Measurements from ENCODE around the gene PYGO1.
"Not testable (repeated sequence)": the region's sequence is repeated elsewhere in the genome, so short reads cannot be mapped to it uniquely, and the experiment has no call there.

PYGO1 gene

GRCh38 chr15:55588070-55588814, at the start of gene PYGO1:
Gene PYGO1 (minus strand): TSS chr15:55588345. CDS start chr15:55587883, 462 bp downstream.
- peak; percentile 51 to 72 for DNase-seq

GRCh38 chr15:55637086-55637485, 48.9 kb upstream of the PYGO1 start:
- no peak for DNase-seq

DNA sequence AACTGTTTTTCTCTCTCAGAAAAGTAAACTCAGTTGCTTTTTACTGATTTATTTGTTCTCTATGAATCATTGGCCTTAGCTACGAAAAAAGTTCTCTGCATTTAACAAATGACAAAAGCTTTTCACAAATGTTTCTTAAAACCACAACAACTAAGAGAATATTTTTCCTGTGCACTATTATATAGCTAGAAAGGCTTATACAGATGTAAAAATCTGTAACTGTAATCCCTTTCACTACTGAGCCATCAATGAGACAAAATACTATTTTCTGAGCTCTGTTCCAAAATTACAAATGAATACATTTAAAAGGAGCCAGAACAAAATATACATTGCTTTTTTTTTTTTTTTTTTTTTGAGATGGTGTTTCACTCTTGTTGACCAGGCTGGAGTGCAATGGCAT, 45.6 kb upstream of the PYGO1 start:
- no peak for DNase-seq

- no peak for DNase-seq
Measured at GRCh38 chr15:55632434-55632833, 44.3 kb upstream of the PYGO1 start.

GRCh38 chr15:55630858-55631257, 42.7 kb upstream of the PYGO1 start:
- no peak for DNase-seq

- no peak for DNase-seq
Measured at GRCh38 chr15:55628369-55628730, 40.2 kb upstream of the PYGO1 start.

DNA sequence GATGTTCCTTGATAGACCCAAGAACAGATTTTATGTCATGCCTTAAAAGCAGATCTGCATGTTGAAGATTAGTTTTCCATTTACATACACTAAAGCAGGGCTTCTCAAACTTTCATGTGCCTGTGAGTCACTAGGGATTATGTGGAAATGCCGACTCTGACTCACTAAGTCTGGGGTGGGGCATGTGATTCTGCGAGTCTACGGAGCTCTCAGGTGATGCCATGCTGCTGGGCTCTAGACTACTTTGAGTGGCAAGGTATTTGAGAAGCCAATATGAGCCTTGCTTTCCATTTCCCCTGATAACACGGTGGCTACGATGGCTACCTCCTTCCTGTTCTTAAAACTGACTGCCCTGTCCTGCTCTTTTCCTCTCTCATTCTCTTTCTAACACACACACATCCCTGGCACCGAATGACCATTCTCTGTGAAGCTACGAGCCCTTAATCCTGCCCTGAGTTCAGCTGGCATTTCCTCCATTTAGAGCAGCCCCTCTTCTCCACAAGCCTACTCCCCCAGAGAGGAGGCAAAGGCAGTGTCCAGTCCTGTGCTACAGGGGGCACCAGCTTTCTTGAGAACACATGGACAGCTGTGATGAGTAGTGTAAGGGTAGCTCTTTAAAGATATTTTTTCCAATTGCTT, 39.7 kb upstream of the PYGO1 start:
- DNase-seq, result no peak

- DNase-seq, result no peak
Measured at GRCh38 chr15:55619783-55620182, 31.6 kb upstream of the PYGO1 start.

DNA sequence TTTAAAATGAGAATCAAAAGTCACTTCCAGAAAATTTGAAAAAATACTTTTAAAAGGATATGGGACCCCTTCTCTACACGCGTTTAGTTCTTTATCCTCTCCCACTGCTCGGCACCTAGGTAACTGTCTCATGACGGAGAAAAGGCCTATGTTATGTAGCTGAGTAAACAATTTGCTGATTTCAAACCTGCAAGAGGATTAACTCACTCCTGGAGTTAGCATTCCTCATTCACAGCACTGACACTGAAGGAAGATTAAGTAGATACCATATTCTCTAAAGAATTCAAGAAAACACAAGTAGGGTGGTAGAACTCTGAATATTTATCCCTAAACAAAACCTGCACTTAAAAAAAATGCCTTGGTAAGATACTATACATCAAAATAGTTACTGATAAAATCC, 30.2 kb upstream of the PYGO1 start:
- no peak for DNase-seq

DNA sequence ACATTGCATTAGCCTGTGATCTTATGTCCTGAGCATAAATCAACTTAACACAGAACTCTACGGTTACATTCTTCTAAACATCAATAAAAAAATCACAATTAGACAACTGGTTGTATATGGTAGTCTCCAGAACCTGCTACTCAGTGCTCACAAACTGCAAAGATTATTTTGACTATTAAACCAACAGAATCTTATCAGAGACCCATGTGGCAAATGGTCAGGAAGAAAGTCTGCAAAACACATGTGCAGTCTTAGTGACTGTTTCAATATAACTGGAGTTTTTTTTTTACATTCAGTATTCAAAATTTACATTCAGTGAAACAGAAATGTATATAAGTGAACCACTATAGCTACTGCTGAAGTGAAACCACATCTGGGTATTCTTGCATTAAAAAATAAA, 27.3 kb upstream of the PYGO1 start:
- DNase-seq, result no peak

GRCh38 chr15:55613727-55614126, 25.6 kb upstream of the PYGO1 start:
- DNase-seq, result peak; percentile 63 to 77

- DNase-seq, result no peak
Measured at GRCh38 chr15:55606214-55606613, 18.1 kb upstream of the PYGO1 start.

- no peak for DNase-seq
Measured at GRCh38 chr15:55601374-55601773, 13.2 kb upstream of the PYGO1 start.

DNA sequence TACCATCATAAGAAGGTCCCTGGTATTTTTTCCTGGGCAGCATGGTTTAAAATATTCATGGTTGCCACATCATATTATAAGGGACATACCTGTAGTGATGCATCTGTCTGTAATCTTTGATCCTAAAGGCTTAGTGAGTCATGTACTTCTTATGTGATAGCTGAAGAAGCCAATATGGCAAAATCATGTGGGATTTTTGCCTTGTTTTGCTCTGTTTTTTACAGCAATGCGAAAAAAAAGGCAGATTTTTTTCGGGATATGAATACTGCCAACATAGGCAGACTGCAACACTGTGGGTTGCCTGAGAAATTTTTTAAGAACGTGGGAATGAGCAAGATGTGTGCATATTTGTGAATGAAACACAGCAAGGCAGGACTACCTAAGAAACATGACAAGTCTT, 11.3 kb upstream of the PYGO1 start:
- no peak for DNase-seq

DNA sequence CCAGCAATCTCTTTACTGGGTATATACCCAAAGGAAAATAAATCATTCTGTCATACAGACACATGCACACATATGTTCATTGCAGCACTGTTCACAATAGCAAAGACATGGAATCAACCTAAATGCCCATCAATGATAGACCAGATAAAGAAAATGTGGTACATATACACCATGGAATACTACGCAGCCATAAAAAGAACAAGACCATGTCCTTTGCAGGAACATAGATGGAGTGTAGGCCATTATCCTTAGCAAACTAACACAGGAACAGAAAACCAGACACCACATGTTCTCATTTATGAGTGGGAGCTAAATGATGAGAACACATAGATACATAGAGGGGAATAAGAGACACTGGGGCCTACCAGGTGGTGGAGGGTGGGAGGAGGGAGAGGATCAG, 4.9 kb upstream of the PYGO1 start:
- not testable (repeated sequence) for DNase-seq

DNA sequence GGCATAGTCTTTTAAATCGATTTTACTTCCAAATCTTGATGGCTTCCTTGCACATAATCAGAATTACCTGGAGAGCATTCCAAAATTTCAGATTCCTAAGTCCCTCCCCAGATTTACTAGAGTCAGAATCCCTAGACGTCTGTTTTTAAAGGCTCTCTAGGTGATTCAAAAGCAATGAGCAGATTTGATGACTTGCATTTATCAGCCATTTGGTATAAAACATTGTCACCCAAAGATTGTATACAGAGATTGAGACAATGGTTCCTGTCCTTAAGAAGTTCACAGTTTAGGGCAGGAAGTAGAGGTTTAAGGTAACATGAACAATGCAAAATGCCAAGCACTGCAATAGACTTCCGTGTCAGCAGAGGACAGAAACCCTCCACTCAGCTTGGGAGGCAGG, 2.6 kb upstream of the PYGO1 start:
- no peak for DNase-seq

DNA sequence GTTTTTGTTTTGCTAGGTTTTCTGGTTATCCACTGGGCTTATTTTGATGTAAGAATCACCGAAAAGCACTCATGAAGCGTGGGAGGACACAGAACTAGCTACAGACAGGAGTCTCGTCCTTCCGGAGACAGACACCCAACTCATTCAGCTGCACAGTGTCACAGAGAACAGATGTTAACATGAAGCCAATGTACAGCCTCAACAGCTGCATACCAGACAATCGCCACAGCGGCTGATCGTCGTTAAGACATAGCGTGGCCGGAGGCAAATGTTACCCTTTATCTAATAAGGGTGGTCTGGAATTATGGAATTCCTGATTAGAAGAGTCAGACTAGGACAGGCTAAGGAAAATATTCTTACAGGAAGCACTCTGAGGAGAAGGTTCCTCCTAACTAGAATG, 1.1 kb upstream of the PYGO1 start:
- DNase-seq, result peak in 1 of 2 experiments; percentile 9

- no peak for DNase-seq
Measured at GRCh38 chr15:55588815-55589115, 620 bp upstream of the PYGO1 start.

DNA sequence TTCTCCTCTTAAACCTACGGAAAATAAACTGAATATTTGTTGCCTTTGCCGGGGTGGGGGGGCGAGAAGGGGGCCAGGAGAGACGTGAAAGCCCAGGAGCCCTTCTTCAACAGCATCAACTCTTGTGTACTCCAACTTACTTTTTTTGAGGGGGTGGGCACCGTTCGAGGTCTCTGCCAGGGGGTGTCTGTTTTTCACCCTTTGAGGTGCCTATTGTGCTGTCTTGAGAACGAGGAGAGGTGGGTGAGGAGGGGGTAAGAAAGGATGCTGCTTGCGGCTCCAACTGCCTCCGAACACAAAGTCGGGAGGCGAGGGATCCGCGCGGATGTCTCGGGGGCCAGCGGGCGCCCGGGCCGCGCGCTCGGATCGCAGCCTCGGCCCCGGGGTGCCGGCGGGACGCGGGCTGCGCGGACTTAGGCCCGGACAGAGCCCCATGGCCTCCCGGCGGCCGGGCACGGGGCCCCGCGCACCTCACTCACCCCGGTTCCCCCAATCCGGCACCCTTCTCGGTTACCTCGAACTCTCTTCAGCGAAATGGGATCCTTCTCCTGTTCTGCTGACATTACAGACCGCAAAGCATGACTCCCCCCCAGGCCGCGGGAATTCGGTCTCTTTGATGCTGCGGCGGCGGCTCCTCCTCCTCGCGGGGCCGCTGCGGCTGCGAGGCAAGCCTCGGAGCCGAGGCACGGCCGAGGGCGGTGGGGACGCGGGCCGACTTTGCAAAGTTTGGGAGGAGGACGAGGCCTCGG, 650 bp downstream of the PYGO1 start:
- DNase-seq, result peak in 1 of 2 experiments; percentile 47

- no peak for DNase-seq
Measured at GRCh38 chr15:55586808-55587207, 1.3 kb downstream of the PYGO1 start.

- no peak for DNase-seq
Measured at GRCh38 chr15:55576943-55577342, 11.2 kb downstream of the PYGO1 start.

GRCh38 chr15:55574096-55574495, 14.0 kb downstream of the PYGO1 start:
- DNase-seq, result no peak

- DNase-seq, result no peak
Measured at GRCh38 chr15:55573224-55573623, 14.9 kb downstream of the PYGO1 start.

Measured in NCI-H524 (cell line).